Dermis blood vessel endothelial cell (primary cell): ENCODE results near the gene HMCN1. TPM values are rescaled to one million over a fixed set of nuclear protein-coding genes. Genes with fewer than 3 reads are reported as not detected.
"Not testable (repeated sequence)": the region's sequence is repeated elsewhere in the genome, so short reads cannot be mapped to it uniquely, and the experiment has no call there.

ENCODE experiments used
- DNase-seq: peaks from one replicate; pipeline ENCODE4 v3.0.0; 2010
- total RNA-seq: library from RNA; depleted of rRNA; stranded (reverse); fragments of >200 nt; gene quantifications from 2 replicates; pipeline ENCODE4 v1.2.3, GENCODE V29; 2014

HMCN1 gene
- total RNA-seq, 1 donor from 2014 or later = 8.3 TPM

DNA sequence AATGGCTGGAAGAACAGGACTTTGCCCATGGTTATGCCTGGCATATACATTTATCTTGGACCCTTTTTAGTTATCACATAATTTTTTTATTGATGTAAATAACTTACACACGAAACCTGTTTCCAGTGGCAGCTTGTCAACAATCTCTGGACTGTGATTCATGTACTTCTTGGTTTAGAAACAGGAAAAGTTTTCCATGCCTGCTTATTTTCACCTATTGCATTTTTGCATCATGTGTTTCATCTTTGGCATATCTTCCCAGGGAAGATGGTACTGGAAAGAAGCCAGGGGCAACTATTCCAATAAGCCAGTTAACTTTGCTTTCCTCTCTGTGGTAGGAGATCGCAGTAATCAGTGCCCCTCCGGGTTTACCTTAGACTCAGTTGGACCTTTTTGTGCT, 430.6 kb downstream of the HMCN1 start:
- no peak for DNase-seq

DNA sequence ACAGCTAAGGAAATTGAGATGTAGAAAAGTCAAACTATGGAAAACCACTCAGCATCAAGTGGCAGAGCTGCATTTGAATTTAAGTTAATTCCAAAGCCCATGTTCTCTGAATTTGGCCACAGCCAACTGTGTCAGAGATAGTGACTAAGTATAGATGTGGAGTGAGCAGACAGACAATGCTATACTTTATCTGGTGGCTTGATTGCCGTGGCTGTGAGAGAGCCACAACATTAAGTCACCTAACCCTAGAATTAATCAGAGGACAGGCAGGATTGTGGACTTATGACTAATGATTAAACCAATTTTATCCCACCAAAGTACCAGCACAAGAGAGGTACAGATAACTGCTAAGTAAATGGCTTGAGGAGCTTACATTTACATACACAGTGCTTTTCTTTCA, 431.1 kb downstream of the HMCN1 start:
- no peak for DNase-seq

DNA sequence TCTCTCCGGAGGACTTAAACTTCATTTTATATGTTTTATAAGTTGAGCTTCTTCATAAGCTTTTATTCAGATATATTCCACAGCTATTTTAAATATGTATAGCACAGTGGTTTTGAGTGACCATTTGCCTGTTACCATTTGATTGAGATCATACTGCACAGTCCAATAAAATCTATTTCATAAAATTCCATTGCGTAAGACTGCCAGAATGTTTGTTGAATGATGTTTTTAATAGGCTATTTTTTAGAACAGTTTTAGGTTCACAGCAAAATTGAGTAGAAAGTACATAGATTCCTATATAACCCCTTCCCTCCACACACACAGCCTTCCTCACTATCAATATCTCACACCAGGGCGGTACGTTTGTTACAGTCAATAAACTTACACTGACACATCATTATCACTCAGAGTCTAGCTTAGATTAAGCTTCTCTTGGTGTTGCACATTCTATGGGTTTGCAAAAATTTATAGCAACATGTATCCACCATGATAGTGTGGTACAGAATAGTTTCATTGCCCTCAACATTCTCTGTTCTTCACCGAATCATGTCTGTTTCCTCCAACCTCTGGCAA, 433.0 kb downstream of the HMCN1 start:
- DNase-seq = no peak

DNA sequence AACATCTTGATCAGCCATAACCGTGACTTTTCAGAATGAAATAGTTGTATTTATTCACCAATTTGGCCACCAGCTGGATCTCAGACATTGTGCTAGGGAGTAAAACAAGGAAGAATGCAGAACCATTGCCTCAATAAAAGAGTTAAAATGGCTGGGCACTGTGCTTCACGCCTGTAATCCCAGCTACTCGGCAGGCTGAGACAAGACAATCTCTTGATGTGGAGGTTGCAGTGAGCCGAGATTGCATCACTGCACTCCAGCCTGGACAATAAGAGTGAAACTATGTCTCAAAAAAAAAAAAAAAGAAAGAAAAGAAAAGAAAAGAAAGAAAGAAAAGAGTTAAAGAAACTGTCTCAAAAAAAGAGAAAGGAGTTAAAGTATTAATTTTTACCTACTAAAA, 441.4 kb downstream of the HMCN1 start:
- no peak for DNase-seq

DNA sequence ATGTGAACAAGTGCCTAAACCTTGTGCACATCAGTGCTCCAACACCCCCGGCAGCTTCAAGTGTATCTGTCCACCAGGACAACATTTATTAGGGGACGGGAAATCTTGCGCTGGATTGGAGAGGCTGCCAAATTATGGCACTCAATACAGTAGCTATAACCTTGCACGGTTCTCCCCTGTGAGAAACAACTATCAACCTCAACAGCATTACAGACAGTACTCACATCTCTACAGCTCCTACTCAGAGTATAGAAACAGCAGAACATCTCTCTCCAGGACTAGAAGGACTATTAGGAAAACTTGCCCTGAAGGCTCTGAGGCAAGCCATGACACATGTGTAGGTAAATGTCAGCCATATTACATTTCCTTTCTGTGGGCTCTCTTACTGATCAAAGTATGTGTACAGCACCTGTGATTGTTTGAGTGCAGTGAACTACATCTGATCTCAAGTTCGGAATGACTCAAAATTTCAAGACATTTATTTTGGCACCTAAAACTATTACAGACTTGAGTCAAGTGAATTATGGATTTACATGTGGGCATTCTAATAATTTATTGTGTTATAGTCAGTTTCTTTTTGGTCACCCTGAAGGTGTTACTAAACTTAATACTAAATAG, 444.3 kb downstream of the HMCN1 start:
- DNase-seq = no peak

DNA sequence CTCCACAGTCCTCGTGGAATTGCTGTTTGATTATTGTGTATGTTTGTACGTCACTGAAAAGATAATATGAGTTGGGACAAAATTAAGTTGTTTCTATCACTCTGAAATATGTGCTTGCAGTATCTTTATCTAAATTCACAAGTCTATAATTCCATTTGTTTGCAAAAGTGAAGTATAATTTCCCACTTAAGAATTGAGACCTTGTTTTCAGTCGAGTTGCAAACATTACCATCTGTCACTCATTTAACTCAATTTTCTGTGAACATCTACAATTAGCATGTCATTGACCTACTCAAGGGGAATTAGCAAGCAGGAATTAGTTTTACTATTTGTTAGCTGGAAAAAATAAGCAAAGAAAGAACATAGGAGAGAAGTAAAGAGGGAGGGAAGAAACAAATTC, 445.0 kb downstream of the HMCN1 start:
- DNase-seq = no peak

DNA sequence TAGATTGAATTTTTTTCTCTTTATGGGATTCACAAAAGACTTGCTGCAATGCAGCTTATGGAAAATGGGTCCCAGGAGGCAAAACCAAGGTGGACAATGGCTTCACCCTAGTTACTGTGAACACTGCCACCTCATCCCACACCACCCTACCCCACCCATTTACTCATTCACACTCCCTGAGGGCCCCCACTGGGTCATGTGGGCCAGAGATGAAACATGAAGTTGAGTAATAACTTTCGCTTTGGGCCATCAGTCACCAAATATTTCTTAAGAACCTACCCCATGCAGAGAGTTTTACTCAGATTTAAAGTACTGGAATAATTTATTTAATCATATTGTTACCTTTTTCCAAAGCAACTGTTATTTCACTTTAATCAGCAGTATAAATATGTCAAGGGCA, 449.0 kb downstream of the HMCN1 start:
- no peak for DNase-seq

DNA sequence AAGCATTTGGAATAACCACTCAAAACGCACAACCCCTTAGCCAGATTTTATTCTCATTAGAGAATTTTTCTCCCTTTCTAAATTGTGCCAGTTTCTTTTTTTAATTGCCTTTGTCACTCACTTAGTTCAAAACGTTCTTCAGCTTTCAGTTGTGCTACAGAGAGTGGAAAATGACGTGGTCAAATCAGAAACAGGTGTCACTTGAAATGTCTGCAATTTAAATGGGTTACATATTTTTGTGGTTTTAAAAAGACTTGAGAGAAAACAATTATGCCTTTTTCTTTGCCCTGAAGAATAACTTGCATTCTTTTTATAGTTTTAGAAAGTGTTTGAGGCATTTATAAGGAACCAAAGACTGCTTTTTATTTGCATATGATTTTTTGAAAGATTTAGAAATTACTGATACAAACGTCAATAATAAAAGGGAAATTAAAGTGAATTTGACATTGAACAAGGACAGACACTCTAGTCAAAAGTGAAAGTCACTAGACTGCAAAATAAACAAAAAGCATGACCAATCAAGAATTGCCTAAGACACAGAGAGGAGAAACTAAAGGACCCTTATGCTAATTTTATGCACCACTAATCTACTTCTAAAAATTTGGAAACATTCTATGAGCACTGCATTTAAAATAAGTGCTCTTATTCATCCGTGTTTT, 449.9 kb downstream of the HMCN1 start:
- no peak for DNase-seq

DNA sequence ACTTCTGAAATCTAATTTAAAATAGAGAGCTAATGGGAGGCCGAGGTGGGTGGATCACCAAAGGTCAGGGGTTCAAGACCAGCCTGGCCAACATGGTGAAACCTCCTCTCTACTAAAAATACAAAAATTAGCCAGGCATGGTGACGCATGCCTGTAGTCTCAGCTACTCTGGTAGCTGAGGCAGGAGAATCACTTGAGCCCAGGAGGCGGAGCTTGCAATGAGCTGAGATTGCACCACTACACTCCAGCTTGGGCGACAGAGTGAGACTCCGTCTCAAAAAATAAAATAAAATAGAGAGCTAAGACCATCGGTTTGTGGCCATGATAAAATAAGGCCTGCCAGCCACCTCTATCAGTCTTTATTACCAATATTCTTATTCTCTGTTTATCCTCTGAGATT, 452.1 kb downstream of the HMCN1 start:
- DNase-seq = not testable (repeated sequence)

DNA sequence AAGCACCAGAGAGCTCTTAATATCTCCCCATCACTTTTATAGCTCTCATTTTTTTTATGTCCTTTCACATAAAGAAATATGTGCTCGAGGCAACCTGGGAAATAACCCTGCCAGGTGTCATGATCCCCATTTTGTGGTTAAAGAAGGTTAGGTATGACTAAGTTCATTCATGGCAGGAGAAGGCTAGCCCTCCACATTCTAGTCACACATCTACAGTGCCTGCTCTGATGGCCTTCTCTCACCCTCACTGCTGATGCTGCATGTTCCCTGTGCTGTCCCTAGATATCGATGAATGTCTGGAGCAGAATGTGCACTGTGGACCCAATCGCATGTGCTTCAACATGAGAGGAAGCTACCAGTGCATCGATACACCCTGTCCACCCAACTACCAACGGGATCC, 453.4 kb downstream of the HMCN1 start:
- no peak for DNase-seq

DNA sequence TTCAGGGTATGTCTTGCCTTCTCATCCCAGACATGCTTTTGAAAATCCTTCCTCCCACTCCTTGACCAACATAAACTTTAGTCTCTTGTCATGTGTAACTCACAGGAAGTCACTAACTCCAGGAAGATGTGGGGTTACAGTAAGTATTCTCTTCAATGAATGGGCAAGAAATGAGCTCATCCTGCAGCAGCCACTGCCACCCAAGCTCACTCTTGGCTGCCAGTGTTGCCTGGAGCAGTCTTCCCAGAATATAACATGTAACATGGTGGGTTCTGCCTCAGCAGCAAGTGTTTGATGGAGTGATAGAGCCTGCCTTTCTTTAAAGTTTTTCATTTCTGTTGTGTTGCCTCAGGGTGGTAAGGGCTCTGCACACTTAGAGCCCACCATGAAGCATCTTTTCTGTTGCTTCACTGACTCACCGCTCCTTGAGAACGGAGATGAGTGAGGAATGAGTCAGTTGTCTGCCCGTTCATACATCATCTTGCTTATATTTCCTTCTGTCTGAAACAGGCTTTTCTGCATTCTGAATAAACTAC, 453.9 kb downstream of the HMCN1 start:
- DNase-seq = peak; percentile 66

DNA sequence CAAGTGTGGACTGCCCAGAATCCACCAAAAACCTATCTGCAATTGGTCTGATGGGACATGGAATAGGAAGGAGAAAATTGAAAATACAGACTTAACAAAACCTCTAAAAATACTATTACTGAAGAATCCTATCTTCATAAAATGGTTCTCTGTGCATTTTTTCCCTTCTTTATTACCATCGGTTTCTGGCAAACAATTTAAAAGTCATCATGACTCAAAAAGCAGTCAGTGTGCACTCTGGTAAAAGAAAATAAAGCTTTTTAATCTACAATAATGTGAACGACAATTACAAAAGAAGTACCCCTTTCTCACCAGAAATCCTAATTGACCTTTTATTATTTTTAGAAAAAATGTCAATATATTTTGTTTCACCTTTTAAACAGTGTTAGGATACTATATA, 454.5 kb downstream of the HMCN1 start:
- DNase-seq = no peak

DNA sequence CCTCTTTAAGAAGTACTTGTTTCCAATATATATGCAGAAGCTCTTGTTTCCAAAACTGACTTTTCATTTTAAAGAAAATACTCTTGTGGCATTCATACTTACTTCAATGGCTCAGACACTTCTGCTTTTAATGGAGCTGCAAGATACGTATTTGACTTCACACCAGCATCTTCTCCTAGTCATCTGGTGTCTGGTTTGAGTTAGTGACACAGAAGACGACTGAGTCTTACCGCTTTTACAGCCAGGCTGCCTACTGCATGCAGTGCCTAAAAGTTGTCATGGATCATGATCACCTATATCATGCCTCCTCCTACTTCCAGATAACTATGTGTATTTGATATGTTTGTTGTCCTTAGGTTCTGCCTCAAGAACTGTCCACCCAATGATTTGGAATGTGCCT, 455.0 kb downstream of the HMCN1 start:
- DNase-seq = no peak

DNA sequence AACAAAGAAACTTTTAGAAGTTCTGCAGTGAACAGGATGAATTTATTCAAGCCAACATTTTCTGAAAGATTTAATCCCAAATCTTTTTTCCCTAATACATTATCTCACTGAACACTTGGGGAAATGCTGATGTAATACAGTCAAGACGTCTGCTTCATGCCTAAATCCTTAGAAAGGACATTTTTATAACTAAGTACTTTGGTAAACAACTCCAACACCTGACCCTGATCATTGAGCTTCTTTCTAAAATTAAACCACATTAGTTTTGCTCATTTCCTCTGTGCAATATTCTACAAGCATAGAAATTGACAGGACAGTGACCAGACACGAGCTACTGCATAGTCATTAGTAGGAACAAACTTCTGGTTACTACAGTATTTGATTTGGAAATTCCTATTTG, 457.3 kb downstream of the HMCN1 start:
- no peak for DNase-seq

DNA sequence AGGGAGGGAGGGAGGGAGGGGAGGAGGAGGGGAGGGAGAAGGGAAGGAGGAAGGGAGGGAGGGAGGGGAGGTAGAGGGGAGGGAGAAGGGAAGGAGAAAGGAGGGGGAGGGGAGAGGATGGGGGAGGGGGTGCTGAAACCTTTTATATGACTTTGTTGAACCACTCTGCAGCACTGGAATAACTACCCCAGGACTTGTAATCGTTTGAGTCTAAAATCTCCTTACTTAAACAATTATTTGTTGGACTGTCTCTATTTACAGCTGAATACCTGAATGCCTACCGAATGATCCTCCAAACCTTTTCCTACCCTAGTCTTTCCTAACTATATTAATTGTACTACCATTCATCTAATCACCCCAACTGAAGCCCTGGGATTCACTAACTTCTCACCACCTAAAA, 459.0 kb downstream of the HMCN1 start:
- no peak for DNase-seq

DNA sequence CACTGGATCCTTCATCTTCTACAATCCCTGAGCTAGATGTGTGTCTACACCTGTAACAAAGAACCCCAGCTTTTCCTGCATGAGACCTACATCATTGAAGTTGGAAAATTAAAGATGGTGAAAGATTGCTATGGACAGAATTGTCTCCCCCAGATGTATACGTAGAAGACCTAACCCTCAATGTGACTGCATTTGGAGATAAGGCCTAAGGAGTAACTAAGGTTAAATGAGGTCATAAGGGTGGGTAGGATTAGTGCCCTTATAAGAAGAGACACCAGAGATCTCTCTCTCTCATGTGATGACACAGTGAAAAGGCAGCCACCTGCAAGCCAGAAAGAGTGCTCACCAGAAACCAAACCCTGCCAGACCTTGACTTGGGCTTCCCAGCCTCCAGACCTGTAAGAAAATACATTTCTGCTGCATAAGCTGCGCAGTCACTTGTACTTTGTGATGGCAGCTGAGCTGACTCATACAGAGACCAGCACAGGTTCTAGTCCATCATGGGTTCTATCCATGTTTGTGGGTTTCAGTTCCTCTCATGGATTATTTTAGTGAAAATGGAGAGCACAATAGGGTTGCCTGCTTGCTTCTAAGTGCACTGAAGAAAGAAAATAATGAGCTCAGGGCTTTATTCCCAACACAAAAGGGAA, 460.0 kb downstream of the HMCN1 start:
- no peak for DNase-seq

DNA sequence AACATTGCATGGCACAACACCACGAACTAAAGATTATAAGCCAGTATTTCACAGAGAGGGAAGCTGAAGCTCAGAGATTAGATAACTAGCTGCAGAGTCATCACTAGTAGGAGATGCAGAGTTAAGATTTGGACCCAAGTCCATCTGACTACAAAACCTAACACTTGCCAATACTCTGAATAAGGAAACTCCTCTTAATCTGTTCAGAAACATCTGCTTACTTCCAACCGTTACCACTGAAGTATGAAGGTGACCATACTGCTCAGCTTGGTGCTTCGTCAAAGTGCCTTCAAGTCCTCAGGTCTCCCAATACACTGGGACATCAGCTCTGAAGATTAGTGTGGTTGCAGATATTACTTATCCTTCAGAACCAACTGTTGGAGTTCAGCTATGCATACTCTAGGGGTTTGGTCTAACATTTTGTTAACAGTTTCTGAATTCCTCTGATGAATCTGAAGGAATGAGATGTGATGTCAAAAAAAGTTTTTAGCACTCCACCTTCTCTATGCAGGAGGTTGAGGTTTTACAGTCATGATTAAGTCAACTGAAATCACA, 461.3 kb downstream of the HMCN1 start:
- no peak for DNase-seq

DNA sequence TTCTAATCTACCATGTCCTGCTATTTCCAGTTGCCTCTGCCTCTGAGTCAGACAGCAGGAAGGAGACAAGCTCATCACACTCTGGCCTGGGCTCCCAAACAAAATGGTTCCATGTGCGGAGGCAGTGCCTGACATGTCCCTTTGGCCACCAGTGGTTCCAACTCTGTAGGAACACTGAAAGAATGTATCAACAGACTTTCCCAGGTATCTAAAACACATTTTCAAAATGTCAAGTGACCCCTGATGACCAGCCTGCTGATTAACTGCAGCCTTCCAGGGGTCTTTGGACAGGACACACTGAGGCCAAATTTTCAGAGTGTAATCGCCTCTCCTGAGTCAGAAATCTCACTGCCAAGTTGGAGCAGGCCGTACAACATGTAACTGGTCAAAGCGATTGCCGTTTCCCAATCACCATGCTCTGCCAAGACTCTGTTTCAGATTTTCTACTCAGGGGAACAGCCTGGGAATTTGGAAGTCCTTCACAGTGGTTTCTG, 468.1 kb downstream of the HMCN1 start:
- no peak for DNase-seq

DNA sequence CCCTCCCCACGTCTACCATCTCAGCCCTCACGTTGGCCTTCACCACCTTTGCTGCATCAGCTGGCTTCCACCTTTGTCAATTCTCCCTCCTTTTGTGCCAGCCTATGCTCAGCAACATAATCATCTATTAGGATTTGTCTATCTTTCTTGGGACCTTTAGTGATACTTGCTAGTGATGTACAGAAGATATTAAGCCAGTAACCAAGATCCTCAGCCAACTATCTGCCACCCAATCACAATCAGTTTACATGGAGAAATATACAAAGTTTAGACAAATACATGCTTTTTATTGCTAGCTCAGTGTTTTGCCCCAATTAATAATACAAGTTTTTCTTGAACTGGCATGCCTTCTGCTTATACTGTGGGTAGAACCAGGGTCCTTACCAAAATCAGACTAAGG, 468.6 kb downstream of the HMCN1 start:
- no peak for DNase-seq

DNA sequence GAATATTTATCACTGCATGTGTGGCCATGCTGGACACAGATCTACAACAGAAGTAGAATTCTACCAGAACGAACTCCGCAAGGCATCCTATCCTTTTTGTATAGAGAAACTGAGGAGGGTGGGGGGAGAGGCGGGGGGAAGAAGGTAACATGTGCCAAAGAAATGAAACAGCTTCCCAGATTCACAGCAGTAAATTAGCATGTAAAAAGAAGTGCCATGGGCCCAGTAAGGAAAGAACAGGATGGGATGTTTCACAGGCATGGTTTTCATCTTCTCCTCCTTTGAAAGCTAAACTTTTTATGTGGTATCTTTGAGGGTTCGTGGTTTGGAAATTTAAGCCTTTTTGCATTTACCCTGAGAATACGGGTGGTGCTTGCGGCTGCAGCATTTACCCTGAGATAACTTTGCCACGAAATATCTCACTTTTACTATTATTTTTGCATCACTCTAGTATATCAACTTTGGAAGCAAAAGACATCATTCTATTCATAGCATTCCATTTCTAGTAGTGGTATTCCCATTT, 471.9 kb downstream of the HMCN1 start:
- no peak for DNase-seq

DNA sequence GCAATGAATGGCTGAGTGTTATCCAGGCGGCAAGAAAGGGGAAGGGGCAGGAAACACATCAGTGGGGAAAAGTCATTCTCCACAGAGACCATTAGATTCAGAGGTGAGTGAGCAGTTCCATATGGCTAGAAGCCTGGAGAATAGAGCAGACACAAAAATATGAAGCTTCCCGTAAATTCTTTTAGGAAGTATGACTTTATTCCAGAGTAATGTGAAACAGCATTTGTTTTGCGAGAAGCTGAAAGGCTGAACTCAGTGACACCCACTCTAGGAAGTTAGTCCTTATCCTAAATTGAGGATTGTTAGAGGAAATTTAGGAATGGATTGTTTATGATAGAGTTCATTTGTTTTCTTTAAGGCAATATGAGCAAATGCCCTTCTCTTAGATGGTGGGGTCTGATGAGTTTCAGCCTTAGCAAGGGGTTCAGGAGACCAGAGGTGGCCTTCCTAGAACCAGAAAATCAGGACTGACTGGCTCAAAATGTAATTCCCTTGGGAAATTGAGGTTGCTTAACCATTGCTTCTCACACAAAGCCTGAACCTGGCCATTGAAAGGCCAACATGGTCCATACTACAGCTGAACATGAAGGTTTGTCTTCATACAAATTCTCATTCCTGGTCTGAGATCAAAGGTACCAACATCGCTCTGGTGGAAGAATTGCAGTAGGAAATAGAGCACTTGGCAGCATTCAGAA, 473.3 kb downstream of the HMCN1 start:
- DNase-seq = no peak

DNA sequence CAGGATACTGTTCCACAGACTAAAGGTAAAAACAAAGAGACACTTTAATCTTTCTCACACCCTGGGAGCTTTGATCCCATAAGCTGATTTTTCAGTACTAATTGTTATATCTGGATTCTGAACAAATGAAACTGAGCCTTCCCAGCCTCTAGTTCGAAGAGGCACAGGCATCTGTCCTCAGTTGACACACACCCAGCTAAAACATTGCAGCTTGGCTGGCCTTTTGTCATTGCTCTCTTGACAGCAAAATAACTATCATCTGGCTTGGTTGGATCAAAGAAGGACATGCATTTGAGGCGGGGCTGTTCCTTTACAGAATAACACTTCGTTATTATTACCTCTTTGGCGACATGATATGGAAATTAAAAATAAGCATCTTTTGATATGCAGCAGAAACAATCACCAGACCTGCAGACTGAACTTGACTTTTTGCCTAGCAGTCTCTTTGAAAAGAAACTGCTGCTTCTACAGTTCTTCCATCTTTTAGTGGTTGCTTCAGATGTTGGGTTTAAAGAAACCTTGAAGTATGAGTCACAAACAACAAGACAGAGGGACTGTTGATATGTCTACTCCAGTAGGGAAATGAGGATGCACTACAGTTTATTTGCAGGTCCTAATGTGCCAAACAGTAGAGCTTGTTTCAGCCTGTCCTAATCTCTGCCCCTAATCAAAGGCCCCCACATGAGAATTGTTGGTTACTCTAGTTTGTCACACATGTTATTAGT, 474.4 kb downstream of the HMCN1 start:
- no peak for DNase-seq
